OCI-LY7 (cell line): ENCODE measurements around the gene UFC1. TPM values are rescaled to one million over a fixed set of nuclear protein-coding genes. Genes with fewer than 3 reads are reported as not detected.
A peak's percentile ranks its signal among the peaks of the same experiment; 100 is the strongest.

Experiments used
- BruUV-seq: library from RNA; stranded (reverse); fragments of 400-500 nt; replicated peaks from 2 replicates; lab custom pipeline; 2021; lab: Mats Ljungman, UMichigan
- CTCF ChIA-PET: fragments of 300-600 bp; sonication (Branson Sonifier 250); formaldehyde crosslinking; loops from one replicate; lab custom pipeline; 2022; ENCODE audit warnings: antibody characterized with exemption; ENCODE audit not compliant: unreplicated experiment; lab: Charles Lee
- POLR2A ChIA-PET: fragments of 300-600 bp; sonication (Branson Sonifier 250); formaldehyde crosslinking; loops from one replicate; lab custom pipeline; 2022; ENCODE audit warnings: antibody characterized with exemption; lab: Charles Lee
- DNase-seq: peaks from one replicate; pipeline ENCODE4 v3.0.0-alpha.2; 2015; ENCODE audit warnings: low spot score
- H2AFZ ChIP-seq: fragments of 200-600 bp; sonication (generic), shearing (Covaris generic); 2 replicates; pipeline ENCODE4 v1.6.1; 2014; ENCODE audit warnings: mild to moderate bottlenecking, antibody characterized with exemption, low read length, moderate library complexity
- H3K27ac ChIP-seq: fragments of 200-600 bp; sonication (generic); 2 replicates; pipeline ENCODE4 v1.5.1; 2014; ENCODE audit warnings: mixed run types, low read depth, mild to moderate bottlenecking, moderate library complexity, low read length, inconsistent platforms; ENCODE audit not compliant: poor library complexity, severe bottlenecking
- H3K36me3 ChIP-seq: fragments of 200-600 bp; sonication (generic); 2 replicates; pipeline ENCODE4 v1.6.1; 2014; ENCODE audit warnings: mild to moderate bottlenecking, antibody characterized with exemption, low read length, moderate library complexity, mixed read lengths; ENCODE audit not compliant: insufficient read depth
- H3K4me1 ChIP-seq: fragments of 200-600 bp; sonication (generic); 2 replicates; pipeline ENCODE4 v1.5.1; 2014; ENCODE audit warnings: mild to moderate bottlenecking, low read length; ENCODE audit not compliant: insufficient read depth, poor library complexity, severe bottlenecking
- H3K4me2 ChIP-seq: fragments of 200-600 bp; sonication (generic); 2 replicates; pipeline ENCODE4 v1.6.1; 2014; ENCODE audit warnings: mild to moderate bottlenecking, low read length
- H3K4me3 ChIP-seq: fragments of 200-600 bp; sonication (generic); 2 replicates; pipeline ENCODE4 v1.5.1; 2014; ENCODE audit warnings: mild to moderate bottlenecking, low read depth, low read length; ENCODE audit not compliant: poor library complexity, severe bottlenecking
- H3K79me2 ChIP-seq: fragments of 200-600 bp; sonication (generic); 2 replicates; pipeline ENCODE4 v1.6.1; 2016; ENCODE audit warnings: low read depth, mild to moderate bottlenecking, low read length, moderate library complexity, mixed read lengths; ENCODE audit not compliant: insufficient read depth
- H3K9me2 ChIP-seq: fragments of 200-600 bp; sonication (generic); 2 replicates; pipeline ENCODE4 v1.6.1; 2016; ENCODE audit warnings: mild to moderate bottlenecking, low read length, mixed read lengths; ENCODE audit not compliant: insufficient read depth
- H3K9me3 ChIP-seq: fragments of 200-600 bp; sonication (generic); 2 replicates; pipeline ENCODE4 v1.6.1; 2014; ENCODE audit warnings: mild to moderate bottlenecking, mixed run types, low read length, mixed read lengths
- H4K20me1 ChIP-seq: fragments of 200-600 bp; sonication (generic); 2 replicates; pipeline ENCODE4 v1.6.1; 2014; ENCODE audit warnings: mild to moderate bottlenecking, antibody characterized with exemption, low read length, moderate library complexity, mixed read lengths; ENCODE audit not compliant: insufficient read depth
- EZH2phosphoT487 ChIP-seq: fragments of 200-600 bp; sonication (generic); IDR thresholded peaks from 2 replicates; pipeline ENCODE4 v1.6.1; 2018; ENCODE audit warnings: low read depth, borderline replicate concordance, mild to moderate bottlenecking, mixed run types, antibody characterized with exemption, low read length, moderate library complexity, mixed read lengths
- intact Hi-C: fragments of 100-400 bp; cut with micrococcal nuclease; formaldehyde crosslinking; loops from one replicate; pipeline ENCODE4 v1.10.0; 2022; ENCODE audit not compliant: unreplicated experiment
- total RNA-seq, 2 experiments: library from RNA; depleted of rRNA in 1 of 2; stranded (reverse); fragments of >200 nt in 1 of 2; shearing (Covaris generic) in 1 of 2; gene quantifications; 2 replicates each; pipeline ENCODE4 v1.2.3, GENCODE V29; 2014 to 2022
- TF ChIP-seq, protein P1 (sequence below): fragments of 200-600 bp; sonication (generic); conservative IDR thresholded peaks from 2 replicates; pipeline ENCODE4 v1.5.1; 2014; ENCODE audit warnings: mild to moderate bottlenecking, antibody characterized with exemption, low read length, moderate library complexity, mixed read lengths

Gene UFC1
- total RNA-seq, 2 experiments from 2014 or later, result 61.2 to 80.9 TPM

DNA sequence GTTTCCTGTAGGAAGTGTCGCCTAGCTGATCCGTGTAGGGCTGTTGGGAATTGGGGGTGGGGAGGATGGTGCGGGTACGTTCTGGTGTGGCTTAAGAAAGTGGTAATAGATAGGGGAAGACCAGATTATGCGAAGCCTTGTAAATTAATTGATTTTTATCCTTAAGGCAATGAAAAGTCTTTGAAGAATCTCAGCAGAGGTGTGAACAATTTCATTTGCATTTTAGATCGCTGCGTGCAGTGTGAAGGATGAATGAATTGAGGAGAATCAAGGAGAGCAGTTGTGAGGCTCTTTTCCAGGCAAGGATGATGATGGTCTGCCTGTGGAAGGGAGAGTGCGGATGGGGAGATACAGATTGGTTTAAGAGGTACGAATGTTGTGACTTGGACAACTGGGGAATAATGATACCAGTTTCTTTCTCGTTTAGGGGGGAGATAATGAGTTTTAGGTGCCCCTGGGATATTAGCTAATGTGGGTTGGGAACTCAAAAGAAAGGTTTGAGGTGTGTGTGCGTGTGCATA lies 20.5 kb upstream of the UFC1 start:
- H3K4me1 ChIP-seq, result peaks cover 34% of the 10 kb centered on the region
- peak overlapping the region; percentile 70 for H3K27ac ChIP-seq
- no peaks in the 10 kb centered on the region for H3K9me3 ChIP-seq
- TF ChIP-seq EZH2phosphoT487, result no peak
- TF ChIP-seq, protein P1, sequence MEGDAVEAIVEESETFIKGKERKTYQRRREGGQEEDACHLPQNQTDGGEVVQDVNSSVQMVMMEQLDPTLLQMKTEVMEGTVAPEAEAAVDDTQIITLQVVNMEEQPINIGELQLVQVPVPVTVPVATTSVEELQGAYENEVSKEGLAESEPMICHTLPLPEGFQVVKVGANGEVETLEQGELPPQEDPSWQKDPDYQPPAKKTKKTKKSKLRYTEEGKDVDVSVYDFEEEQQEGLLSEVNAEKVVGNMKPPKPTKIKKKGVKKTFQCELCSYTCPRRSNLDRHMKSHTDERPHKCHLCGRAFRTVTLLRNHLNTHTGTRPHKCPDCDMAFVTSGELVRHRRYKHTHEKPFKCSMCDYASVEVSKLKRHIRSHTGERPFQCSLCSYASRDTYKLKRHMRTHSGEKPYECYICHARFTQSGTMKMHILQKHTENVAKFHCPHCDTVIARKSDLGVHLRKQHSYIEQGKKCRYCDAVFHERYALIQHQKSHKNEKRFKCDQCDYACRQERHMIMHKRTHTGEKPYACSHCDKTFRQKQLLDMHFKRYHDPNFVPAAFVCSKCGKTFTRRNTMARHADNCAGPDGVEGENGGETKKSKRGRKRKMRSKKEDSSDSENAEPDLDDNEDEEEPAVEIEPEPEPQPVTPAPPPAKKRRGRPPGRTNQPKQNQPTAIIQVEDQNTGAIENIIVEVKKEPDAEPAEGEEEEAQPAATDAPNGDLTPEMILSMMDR, result no peak
- CTCF ChIA-PET, result interaction anchor here (0.6 to 1.4 kb wide), 5 partner anchors 16 to 1001 kb away, joined by 3 to 4 read pairs (median 3); partner anchors contain the start of genes B4GALT3 and PPOX
- H3K4me3 ChIP-seq, result peak overlapping the region; percentile 86
- no peak for DNase-seq
- H2AFZ ChIP-seq, result peak overlapping the region; percentile 93
- H4K20me1 ChIP-seq, result no peaks in the 10 kb centered on the region
- peaks cover 25% of the 10 kb centered on the region for H3K36me3 ChIP-seq
- peak overlapping the region; percentile 85 for H3K4me2 ChIP-seq
- peaks cover 28% of the 10 kb centered on the region; the same call in 1 of the 2 replicates for H3K79me2 ChIP-seq
- H3K9me2 ChIP-seq, result no peaks in the 10 kb centered on the region
- POLR2A ChIA-PET, result interaction anchor here (0.5 to 2.0 kb wide), 7 partner anchors 12 to 142 kb away, joined by 3 to 10 read pairs (median 3); partner anchors contain the start of genes NIT1 and PFDN2
- intact Hi-C loops, result no loop called here
- TSS peak; percentile 68 for BruUV-seq

DNA sequence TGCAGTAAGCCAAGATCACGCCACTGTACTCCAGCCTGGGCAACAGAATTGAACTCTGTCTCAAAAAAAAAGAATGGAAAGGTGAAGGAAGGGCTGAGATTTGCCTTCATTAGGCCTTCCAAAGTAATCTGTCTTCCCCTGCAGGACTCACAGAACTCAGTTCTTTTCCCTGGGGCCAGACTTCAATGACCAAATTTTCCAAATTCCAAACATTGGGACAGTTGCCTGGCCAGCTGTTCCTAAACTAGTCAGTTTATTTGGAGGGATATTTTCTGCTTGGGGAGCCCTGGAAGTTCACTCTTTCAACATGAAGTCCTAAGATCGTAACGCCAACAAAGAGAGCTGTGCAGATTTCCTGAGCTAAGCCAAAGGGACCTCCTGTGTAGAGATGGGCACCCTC lies 15.9 kb upstream of the UFC1 start:
- no TSS peak for BruUV-seq
- no peaks in the 10 kb centered on the region; the same call in 1 of the 2 replicates for H3K36me3 ChIP-seq
- intact Hi-C loops, result loop anchor here (2.0 kb wide), 1 partner anchor 141 kb away; no protein-coding TSS in a partner anchor
- no peak overlapping the region for H3K4me2 ChIP-seq
- H4K20me1 ChIP-seq, result no peaks in the 10 kb centered on the region
- H3K9me2 ChIP-seq, result no peaks in the 10 kb centered on the region
- no peaks in the 10 kb centered on the region for H3K9me3 ChIP-seq
- no peak for TF ChIP-seq EZH2phosphoT487
- TF ChIP-seq, protein P1, result no peak
- H2AFZ ChIP-seq, result no peak overlapping the region
- no peak overlapping the region for H3K4me3 ChIP-seq
- ChIA-PET CTCF (interaction anchor here (1.0 to 1.9 kb wide), 3 partner anchors 28 to 140 kb away, joined by 3 to 5 read pairs (median 3); partner anchors contain the start of gene PPOX), POLR2A (interaction anchor here (0.9 to 2.2 kb wide), 6 partner anchors 9 to 91 kb away, joined by 3 to 6 read pairs (median 4); partner anchors contain the start of genes NIT1, PFDN2 and TOMM40L)
- peaks cover 10% of the 10 kb centered on the region; the same call in 1 of the 2 replicates for H3K79me2 ChIP-seq
- DNase-seq, result no peak
- peaks cover 19% of the 10 kb centered on the region for H3K4me1 ChIP-seq
- no peak overlapping the region for H3K27ac ChIP-seq
